Neuronal stem cell (in vitro differentiated cells): Measurements from ENCODE around the gene GLIS1.

Experiments used
- DNase-seq: peaks from one replicate; pipeline ENCODE4 v3.0.0-alpha.2; 2013; ENCODE audit warnings: low spot score
- H2AFZ ChIP-seq: one replicate; pipeline ENCODE4 v1.6.1; 2013; ENCODE audit warnings: mild to moderate bottlenecking, low read length, inconsistent platforms
- H2AK5ac ChIP-seq: 2 replicates; pipeline ENCODE4 v1.6.1; 2013; ENCODE audit warnings: low read depth, mild to moderate bottlenecking, inconsistent platforms, low read length, moderate library complexity, mixed read lengths
- H2BK120ac ChIP-seq: 2 replicates; pipeline ENCODE4 v1.6.1; 2013; ENCODE audit warnings: low read depth, mild to moderate bottlenecking, inconsistent platforms, low read length, moderate library complexity, mixed read lengths
- H2BK12ac ChIP-seq: one replicate; pipeline ENCODE4 v1.6.1; 2013; ENCODE audit warnings: low read length, inconsistent platforms
- H2BK15ac ChIP-seq: 2 replicates; pipeline ENCODE4 v1.6.1; 2013; ENCODE audit warnings: mild to moderate bottlenecking, low read length, inconsistent platforms, mixed read lengths
- H2BK5ac ChIP-seq: one replicate; pipeline ENCODE4 v1.6.1; 2013; ENCODE audit warnings: inconsistent platforms, mild to moderate bottlenecking, low read length, moderate library complexity
- H3K14ac ChIP-seq: one replicate; pipeline ENCODE4 v1.6.1; 2013; ENCODE audit warnings: low read length, inconsistent platforms
- H3K18ac ChIP-seq: 2 replicates; pipeline ENCODE4 v1.6.1; 2013; ENCODE audit warnings: low read length, inconsistent platforms
- H3K23ac ChIP-seq: 2 replicates; pipeline ENCODE4 v1.6.1; 2013; ENCODE audit warnings: low read depth, mild to moderate bottlenecking, mixed read lengths, low read length, inconsistent platforms; ENCODE audit not compliant: poor library complexity
- H3K27ac ChIP-seq: replicated peaks from 3 replicates; pipeline ENCODE4 v1.5.1; 2013; ENCODE audit warnings: low read length, inconsistent platforms
- H3K27me3 ChIP-seq, 3 experiments: 2 replicates each; pipeline ENCODE4 v1.6.1; 2013; ENCODE audit warnings: low read length in 3 of 3, mild to moderate bottlenecking in 2 of 3, inconsistent platforms in 1 of 3, low read depth in 1 of 3, mixed read lengths in 1 of 3, moderate library complexity in 1 of 3; ENCODE audit not compliant: control insufficient read depth in 3 of 3, insufficient read depth in 3 of 3
- H3K36me3 ChIP-seq, 2 donors: replicated peaks in 1 of 2; 2 replicates each; pipeline ENCODE4 v1.6.1; 2013; ENCODE audit warnings: low read length in 2 of 2; ENCODE audit not compliant: control insufficient read depth in 2 of 2, insufficient read depth in 2 of 2
- H3K4ac ChIP-seq: 2 replicates; pipeline ENCODE4 v1.6.1; 2013; ENCODE audit warnings: inconsistent platforms, mild to moderate bottlenecking, low read length, moderate library complexity
- H3K4me1 ChIP-seq, 2 donors: 1 replicate in 1 of 2; 2 replicates in 1 of 2; pipeline ENCODE4 v1.6.1; 2013; ENCODE audit warnings: low read length in 2 of 2, low read depth in 1 of 2; ENCODE audit not compliant: control insufficient read depth in 2 of 2, insufficient read depth in 1 of 2
- H3K4me2 ChIP-seq: one replicate; pipeline ENCODE4 v1.6.1; 2013; ENCODE audit warnings: mild to moderate bottlenecking, low read length, inconsistent platforms; ENCODE audit not compliant: insufficient read depth, poor library complexity, severe bottlenecking
- H3K4me3 ChIP-seq, 2 donors: 2 replicates each; pipeline ENCODE4 v1.5.1; 2013; ENCODE audit warnings: low read length in 2 of 2, mild to moderate bottlenecking in 2 of 2, inconsistent platforms in 1 of 2, moderate library complexity in 1 of 2
- H3K79me1 ChIP-seq: one replicate; pipeline ENCODE4 v1.6.1; 2013; ENCODE audit warnings: low read depth, mild to moderate bottlenecking, inconsistent platforms, low read length, moderate library complexity
- H3K9ac ChIP-seq: one replicate; pipeline ENCODE4 v1.6.1; 2013; ENCODE audit warnings: mild to moderate bottlenecking, low read depth, low read length, inconsistent platforms; ENCODE audit not compliant: poor library complexity
- H3K9me3 ChIP-seq, 2 donors: replicated peaks in 1 of 2; 2 replicates each; pipeline versions ENCODE3 to v1.6.1; 2013; ENCODE audit warnings: low read length in 2 of 2, mild to moderate bottlenecking in 2 of 2, inconsistent platforms in 1 of 2, low read depth in 1 of 2, mixed read lengths in 1 of 2, moderate library complexity in 1 of 2; ENCODE audit not compliant: control insufficient read depth in 2 of 2, insufficient read depth in 1 of 2
- H4K8ac ChIP-seq: one replicate; pipeline ENCODE4 v1.6.1; 2013; ENCODE audit warnings: low read depth, mild to moderate bottlenecking, inconsistent platforms, low read length, moderate library complexity
- H4K91ac ChIP-seq: one replicate; pipeline ENCODE4 v1.6.1; 2013; ENCODE audit warnings: low read length, low read depth, mild to moderate bottlenecking, inconsistent platforms; ENCODE audit not compliant: poor library complexity
- WGBS, 2 donors: extraction: QIAGEN DNeasy Blood & Tissue Kit; methylation state at CpG; one replicate each; pipeline ENCODE4 v1.1.7; 2013; ENCODE audit warnings: missing lambda C conversion rate in 2 of 2, mixed read lengths in 1 of 2; ENCODE audit not compliant: insufficient read length in 2 of 2, insufficient replicate concordance in 1 of 2; ENCODE audit errors: extremely low coverage in 2 of 2; 5-methylcytosine and 5-hydroxymethylcytosine counted together

GLIS1 gene

DNA sequence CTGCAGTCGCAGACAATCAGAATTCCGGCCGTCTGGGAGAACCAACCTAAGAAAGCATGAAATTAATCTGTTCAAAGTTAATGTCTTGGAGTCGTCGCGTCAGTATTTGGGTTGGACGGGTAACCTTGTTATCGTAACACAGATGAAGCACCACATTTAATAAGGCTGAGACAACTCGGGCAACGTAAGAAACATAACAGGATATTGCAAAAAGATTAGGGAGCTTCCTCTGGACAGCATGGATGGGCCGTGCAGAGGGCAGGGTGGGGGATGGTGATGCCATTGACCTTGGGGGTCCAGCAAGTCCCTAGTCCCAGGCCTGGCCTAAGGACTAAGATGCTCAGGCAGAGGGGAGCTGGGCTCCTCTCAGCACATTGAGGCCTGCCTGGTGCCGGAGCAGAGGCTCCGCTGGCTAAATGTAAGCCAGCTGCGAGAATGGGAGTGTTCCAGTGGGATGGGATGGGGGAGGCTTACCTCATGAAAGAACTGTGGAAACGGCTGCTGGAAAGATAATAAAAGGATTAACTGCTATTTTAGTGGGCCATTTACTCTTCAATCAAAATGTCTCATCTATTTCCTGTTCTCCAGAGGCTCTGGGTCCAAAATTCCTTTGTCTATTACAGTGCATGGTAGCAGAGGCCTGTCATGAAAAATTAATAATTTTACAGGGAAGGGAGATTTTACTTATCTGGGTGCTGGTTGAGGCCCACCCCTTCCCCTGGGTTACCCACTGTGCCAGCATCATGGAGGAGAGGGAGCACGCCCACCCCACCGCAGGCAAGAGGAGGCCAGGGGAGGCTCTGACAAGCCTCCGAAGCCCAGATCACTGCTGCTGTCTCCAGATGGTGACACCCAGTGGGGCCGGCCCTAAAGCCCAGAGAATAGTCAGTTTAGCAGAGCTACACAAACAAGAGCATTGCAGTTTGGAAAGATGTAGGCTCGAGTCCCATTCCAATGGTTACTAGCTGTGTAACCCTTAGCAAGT is 148.1 kb downstream of the GLIS1 start:
- no peak overlapping the region for H2BK5ac ChIP-seq
- H2BK15ac ChIP-seq = no peak overlapping the region
- no peak overlapping the region for H3K9ac ChIP-seq
- H2AFZ ChIP-seq = no peak overlapping the region
- no peak overlapping the region for H3K23ac ChIP-seq
- no peak overlapping the region for H3K18ac ChIP-seq
- peaks cover 0 to 21% (median 3%) of the 10 kb centered on the region in 3 experiments for H3K27me3 ChIP-seq
- peak overlapping the region; percentile 9 for H3K14ac ChIP-seq
- no peak overlapping the region for H4K8ac ChIP-seq
- H3K4me1 ChIP-seq = peaks cover 0 to 16% of the 10 kb centered on the region in 2 donors
- no peak for DNase-seq
- H4K91ac ChIP-seq = no peak overlapping the region
- no peaks in the 10 kb centered on the region for H3K36me3 ChIP-seq
- H3K4me2 ChIP-seq = no peak overlapping the region
- H3K4ac ChIP-seq = no peak overlapping the region
- no CpG with 5 or more reads among the region's 20 CpGs for WGBS, 2 donors
- H3K9me3 ChIP-seq = no peaks in the 10 kb centered on the region
- no peak overlapping the region for H3K4me3 ChIP-seq
- no peak overlapping the region for H2AK5ac ChIP-seq
- no peak overlapping the region for H2BK12ac ChIP-seq
- no peak overlapping the region for H2BK120ac ChIP-seq
- no peak overlapping the region for H3K27ac ChIP-seq
- no peaks in the 10 kb centered on the region for H3K79me1 ChIP-seq

DNA sequence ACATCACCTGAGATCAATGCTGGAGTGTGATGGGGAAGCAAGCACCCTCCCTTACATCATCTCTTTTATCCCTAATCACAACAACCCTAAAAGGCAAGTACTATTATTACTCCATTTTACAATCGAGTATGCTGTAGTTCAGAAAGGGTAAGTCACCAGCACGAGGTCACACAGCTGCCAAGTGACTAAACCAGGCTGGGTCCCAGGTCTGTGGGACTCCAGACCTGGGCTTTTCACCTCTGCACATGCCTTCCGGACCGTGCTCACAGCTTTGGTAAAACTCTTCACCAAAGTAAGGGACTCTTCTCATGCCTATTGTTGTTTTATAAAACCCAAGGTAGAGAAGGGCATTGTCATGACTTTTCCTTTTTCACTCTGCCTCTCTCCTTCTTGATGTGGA is 148.9 kb downstream of the GLIS1 start:
- no peak overlapping the region for H2BK120ac ChIP-seq
- H3K4me3 ChIP-seq = no peak overlapping the region
- no peak overlapping the region for H4K91ac ChIP-seq
- no peak overlapping the region for H2BK5ac ChIP-seq
- no peak overlapping the region for H2BK12ac ChIP-seq
- H2AFZ ChIP-seq = no peak overlapping the region
- no peak overlapping the region for H3K9ac ChIP-seq
- H3K23ac ChIP-seq = no peak overlapping the region
- no peak overlapping the region for H3K27ac ChIP-seq
- no peaks in the 10 kb centered on the region for H3K36me3 ChIP-seq
- no CpG with 5 or more reads among the region's 4 CpGs for WGBS, 2 donors
- H3K18ac ChIP-seq = no peak overlapping the region
- H3K9me3 ChIP-seq = no peaks in the 10 kb centered on the region
- no peak overlapping the region for H3K4ac ChIP-seq
- no peak overlapping the region for H4K8ac ChIP-seq
- peaks cover 0 to 21% (median 3%) of the 10 kb centered on the region in 3 experiments for H3K27me3 ChIP-seq
- H3K14ac ChIP-seq = no peak overlapping the region
- H2BK15ac ChIP-seq = no peak overlapping the region
- peaks cover 0 to 16% of the 10 kb centered on the region in 2 donors for H3K4me1 ChIP-seq
- no peak overlapping the region for H3K4me2 ChIP-seq
- no peaks in the 10 kb centered on the region for H3K79me1 ChIP-seq
- DNase-seq = no peak
- no peak overlapping the region for H2AK5ac ChIP-seq

DNA sequence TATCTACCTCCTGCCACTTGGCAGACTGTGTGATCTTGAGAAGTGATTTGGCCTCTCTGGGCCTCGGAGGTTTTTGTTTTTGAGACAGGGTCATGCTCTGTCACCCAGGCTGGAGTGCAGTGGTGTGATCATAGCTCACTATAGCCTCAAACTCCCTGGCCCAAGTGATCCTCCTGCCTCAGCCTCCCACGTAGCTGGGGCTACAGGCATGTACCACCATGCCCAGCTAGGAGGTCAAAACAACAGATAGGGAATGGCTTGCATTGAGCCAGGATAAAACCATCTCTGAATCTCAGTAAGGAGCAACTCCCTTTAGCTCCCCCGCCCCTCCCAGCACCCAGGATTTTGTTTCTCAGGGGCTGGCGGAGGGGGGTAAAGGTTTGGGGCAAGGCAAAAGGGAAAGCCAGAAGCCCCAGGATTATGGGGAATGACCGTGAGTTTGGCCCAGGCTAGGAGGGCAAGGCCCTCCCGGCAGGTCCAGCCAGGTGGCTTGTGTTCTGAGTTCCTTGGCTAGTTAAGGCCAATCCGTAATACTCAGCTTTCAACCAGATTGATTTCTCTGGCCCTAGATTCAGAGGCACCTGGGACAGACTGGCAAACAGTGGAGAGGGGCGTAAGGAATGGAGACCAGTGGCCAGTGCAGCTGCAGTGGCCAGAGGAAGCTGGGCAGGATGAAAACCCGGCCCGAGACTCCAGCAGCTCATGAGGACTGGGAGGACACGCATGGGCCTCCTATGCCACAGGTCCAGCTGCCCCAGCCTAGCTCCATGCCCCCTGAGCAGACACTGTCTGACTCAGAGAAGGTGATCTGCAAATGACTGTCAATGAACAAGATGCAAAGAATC is 149.7 kb downstream of the GLIS1 start:
- Histone ChIP-seq H2BK12ac (no peak overlapping the region), H3K23ac (peak overlapping the region; percentile 28), H3K4me2 (no peak overlapping the region), H3K14ac (peak overlapping the region; percentile 26), H3K36me3 (no peaks in the 10 kb centered on the region), H2AK5ac (peak overlapping the region; percentile 57), H3K4ac (no peak overlapping the region), H3K79me1 (no peaks in the 10 kb centered on the region), H3K4me3 (no peak overlapping the region), H3K27me3 (peaks cover 0 to 21% (median 3%) of the 10 kb centered on the region in 3 experiments), H3K27ac (no peak overlapping the region), H3K9me3 (no peaks in the 10 kb centered on the region), H2BK5ac (no peak overlapping the region), H3K9ac (peak overlapping the region; percentile 1), H2BK15ac (no peak overlapping the region), H4K91ac (peak overlapping the region; percentile 88), H4K8ac (no peak overlapping the region), H2AFZ (no peak overlapping the region), H3K4me1 (peaks cover 0 to 16% of the 10 kb centered on the region in 2 donors), H3K18ac (peak overlapping the region; percentile 55), H2BK120ac (no peak overlapping the region)
- WGBS, 2 donors = no CpG with 5 or more reads among the region's 11 CpGs
- no peak for DNase-seq
